ENCODE results near the gene C17orf75. TPM values are rescaled to one million over a fixed set of nuclear protein-coding genes. Genes with fewer than 3 reads are reported as not detected.
"Not testable (repeated sequence)": the region's sequence is repeated elsewhere in the genome, so short reads cannot be mapped to it uniquely, and the experiment has no call there.

C17orf75 gene, protein sequence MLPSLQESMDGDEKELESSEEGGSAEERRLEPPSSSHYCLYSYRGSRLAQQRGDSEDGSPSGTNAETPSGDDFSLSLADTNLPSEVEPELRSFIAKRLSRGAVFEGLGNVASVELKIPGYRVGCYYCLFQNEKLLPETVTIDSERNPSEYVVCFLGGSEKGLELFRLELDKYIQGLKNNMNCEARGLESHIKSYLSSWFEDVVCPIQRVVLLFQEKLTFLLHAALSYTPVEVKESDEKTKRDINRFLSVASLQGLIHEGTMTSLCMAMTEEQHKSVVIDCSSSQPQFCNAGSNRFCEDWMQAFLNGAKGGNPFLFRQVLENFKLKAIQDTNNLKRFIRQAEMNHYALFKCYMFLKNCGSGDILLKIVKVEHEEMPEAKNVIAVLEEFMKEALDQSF
- total RNA-seq = 15.6 and 21.0 TPM in 2 replicates

DNA sequence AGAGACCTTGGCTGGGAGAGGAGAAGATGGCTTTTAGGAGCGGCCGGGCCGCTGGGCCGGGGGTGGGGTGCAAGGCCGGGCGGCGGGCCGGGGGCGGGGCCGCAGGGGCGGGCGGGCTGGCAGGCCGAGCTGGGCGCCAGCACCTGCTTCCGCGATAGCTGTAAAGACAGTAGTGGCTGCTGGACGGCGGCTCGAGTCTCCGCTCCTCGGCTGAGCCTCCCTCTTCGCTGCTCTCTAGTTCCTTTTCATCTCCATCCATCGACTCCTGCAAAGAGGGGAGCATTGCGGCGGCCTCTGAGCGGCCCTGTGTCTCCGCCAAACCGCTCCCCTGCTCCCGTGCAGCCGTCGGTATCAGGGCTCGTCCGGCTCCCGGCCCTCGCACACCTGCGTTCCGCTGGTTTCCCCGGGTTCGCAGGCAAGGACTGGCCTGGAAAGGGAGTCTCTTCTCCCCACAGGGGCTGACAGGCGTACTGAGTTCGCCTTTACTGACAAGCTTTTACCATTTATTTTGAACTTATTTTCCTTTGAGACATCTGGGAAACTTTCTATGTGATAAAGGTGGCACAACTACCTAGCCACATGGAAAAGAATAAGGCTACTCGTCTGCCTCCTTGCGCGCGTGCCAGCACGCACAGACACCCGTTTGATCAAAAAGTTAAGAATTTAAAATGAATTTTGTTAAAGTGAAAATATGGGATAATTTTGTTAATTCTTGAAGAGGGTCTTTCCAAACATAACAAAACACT is at the start of gene C17orf75:
Gene C17orf75, minus strand, starts transcription at position 317 of the 746 bp plus-strand sequence. Its CDS starts 34 bp downstream, at position 283.
- peak; percentile 55 for DNase-seq (ENCODE audit: low read depth)

DNA sequence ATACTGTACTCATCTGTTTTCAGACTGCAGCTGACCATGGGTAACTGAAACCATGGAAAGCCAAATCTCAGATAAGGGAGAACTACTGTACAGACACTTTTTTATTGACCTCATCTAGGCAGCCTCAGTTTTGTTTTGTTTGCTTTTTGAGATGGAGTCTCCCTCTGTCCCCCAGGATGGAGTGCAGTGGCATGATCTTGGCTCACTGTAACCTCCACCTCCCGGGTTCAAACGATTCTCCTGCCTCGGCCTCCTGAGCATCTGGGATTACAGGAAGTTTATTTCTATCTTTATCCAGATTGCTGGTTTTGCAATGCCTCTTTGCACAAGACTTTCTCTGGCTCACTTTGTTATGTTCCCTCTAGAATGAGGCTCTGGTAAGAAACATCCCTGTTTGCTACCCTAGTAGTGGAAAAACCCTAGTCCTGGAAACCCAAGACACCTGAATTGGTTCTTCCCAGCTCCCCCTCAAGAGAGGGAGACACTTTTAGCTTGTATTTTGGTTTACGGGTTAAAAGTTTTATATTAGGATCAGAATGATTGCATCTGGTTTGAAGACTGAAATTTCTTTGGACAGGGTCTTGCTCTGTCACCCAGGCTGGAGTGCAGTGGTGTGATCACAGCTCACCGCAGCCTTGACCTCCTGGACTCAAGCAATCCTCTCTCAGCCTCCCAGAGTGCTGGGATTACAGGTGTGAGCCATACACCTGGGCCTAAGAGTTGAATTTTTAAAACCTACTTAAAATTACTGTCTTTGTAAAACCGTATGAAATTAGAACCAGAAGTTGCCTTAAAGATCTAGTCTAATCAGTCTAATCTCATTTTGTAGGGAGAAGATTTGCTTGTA is 46.9 kb upstream of the C17orf75 start:
- no peak for DNase-seq (ENCODE audit: low read depth)

DNA sequence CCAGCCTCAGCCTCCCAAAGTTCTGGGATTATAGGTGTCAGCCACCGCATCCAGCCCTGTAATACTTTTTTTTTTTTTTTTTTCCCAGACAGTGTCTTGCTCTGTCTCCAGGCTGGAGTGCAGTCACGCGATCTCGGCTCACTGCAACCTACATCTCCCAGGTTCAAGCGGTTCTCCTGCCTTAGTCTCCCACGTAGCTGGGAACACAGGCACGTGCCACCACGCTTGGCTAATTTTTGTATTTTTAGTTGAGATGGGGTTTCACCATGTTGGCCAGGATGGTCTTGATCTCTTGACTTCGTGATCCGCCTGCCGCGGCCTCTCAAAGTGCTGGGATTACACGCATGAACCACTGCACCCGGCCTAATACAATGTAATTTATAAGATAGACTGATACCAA is 46.2 kb upstream of the C17orf75 start:
- not testable (repeated sequence) for DNase-seq (ENCODE audit: low read depth)

DNA sequence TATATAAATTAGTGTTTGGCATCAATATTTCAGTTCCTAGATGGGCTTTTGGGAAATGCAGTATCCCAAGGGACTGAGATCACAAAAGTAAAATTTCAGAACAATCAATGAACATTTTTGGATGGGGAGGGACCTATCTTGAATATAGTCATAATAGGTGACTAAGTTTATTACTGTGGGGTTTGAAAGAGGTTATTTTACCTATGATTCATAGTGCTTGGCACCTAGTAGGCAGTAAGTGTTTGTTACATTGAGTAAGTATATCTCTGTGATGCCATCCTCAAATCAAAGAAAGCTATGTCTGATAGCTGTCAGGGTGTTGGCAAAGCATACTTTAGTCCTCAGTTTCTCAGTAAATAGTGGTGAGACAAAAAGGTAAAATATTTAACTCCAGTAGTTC is 44.9 kb upstream of the C17orf75 start:
- DNase-seq (ENCODE audit: low read depth) = peak; percentile 49

DNA sequence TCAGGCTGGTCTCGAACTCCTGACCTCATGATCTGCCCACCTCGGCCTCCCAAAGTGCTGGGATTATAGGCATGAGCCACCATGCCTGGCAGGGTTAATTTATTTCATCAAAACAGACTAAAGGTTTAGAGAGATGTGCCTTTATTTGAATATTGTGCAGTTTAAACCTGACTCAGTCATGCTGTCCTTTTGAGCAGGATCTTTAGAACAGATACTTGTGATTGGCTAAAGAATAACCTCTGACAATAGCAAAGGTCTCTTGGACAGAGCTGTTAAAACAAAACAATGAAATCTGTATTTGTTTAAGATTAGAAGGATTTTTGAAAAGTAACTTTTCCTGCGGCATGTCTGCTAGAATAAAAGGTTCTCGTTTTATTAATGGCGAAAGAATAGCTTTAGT is 44.0 kb upstream of the C17orf75 start:
- no peak for DNase-seq (ENCODE audit: low read depth)

DNA sequence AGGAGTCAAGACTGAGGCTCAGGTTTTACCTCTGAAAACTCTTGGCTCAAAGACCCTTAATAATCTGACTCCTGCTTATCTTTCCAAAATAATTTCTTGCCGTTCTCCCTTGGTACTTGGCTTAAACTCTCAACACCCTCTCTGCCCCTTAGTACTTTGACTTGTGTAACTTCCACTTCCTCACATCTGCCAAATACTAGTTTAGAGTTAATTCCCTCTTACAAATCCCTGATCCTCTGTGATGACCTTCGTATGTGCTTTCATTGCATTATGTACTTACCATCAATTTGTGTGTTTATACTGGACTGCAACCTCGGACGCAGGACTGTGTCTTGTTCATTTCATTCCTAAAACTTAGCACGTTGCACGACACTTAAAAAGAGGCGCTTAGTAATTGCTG is 43.1 kb upstream of the C17orf75 start:
- DNase-seq (ENCODE audit: low read depth) = no peak

DNA sequence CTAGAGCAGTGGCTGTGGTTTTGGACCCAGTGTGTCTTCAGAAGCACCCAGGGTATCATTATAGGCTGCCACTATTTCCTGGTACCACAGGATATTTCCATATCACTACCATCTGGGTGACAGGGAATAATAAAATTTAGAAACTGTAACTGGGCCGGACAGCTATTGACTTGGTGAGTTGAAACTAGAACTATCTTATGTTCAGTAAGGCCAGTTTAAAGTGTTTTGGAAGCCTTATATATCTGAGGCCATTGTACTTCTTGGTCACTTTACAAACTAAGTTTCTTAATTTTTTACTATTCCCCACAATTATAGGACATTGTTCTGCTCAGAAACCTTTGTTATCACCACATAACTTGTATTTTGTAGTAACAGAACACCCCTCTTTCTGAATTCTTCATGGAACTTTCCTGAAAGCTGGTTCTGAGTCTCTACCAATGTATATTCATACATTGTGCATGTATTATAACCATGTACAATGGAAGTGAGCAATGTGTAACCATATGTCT is 42.0 kb upstream of the C17orf75 start:
- no peak for DNase-seq (ENCODE audit: low read depth)

DNA sequence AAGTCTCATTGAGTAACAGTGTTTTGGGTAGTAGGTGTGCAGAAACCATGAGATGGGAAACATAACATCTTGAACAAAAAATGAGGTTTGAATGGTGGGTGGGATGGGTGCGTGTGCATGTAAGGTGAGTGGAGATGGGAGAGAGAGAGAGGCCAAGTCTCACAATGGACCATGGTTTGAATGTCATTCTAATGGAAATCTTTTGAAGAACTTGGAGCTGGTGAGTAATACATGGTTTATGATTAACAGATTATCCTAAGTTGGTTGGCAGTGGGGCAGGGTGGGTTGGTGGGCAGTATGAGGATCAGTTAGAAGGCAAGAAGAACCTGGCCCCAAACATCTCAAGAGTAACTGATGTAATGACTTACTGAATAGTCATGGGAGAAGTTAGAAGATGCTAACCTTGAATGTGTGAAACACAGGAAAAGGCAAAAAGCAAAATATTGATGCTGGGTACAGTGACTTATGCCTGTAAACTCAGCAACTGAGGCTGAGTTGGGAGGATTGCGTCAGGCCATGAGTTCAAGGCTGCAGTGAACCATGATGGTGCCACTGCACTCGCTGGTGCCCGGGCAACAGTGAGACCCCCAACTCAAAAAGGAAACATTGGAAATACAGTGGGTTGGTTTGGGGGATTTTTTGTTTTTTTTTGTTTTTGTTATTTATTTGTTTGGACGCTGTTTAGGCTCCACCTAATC is 40.7 kb upstream of the C17orf75 start:
- peak; percentile 62 for DNase-seq (ENCODE audit: low read depth)

DNA sequence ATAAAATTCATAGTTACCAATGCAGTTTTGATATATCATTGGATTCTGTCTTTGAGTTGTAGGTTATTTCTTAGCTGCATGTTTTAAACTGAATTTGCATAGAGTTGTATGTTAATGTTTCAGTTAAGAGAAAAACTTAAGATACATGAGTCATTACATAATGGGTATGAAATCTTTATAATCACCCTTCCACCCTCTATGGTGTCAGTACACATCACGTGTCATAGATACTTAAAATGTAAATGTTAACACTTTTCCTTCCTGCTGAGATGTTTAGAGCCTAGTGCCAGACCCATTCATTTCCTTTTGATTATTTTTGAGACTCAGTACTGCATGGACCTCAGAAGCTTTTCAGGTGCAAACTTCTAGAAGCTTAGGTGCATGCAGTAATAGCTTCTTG is 28.5 kb upstream of the C17orf75 start:
- no peak for DNase-seq (ENCODE audit: low read depth)

DNA sequence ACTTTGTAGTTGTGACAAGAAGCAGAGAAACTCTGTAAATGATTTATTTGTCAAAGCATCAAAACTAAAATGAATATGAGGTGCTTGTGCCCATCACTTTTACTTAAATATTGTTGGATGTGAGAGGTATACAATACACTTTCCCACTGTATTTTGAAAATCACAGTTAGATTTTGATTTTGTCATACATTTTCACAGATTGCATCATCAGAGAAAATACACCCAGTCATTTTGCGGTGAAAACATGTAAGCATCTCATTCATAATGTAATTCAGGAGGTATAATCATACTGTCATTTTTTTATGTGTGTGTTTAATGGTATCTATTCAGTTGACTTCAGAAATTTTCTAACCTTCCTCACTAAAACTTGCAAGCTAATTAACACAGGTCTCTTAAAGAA is 19.3 kb upstream of the C17orf75 start:
- no peak for DNase-seq (ENCODE audit: low read depth)

DNA sequence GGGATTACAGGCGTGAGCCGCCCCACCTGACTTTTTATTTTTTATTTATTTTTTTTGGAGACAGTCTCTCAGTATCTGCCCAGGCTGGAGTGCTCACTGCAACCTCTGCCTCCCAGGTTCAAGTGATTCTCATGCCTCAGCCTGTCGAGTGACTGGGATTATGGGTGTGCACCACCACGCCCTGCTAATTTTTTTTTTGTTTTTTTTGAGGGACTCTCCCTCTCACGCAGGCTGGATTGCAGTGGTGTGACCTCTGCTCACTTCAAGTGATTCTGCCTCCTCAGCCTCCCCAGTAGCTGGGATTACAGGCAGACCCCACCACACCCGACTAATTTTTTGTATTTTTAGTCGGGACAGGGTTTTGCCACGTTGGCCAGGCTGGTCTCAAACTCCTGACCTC is 15.6 kb upstream of the C17orf75 start:
- DNase-seq (ENCODE audit: low read depth) = no peak

DNA sequence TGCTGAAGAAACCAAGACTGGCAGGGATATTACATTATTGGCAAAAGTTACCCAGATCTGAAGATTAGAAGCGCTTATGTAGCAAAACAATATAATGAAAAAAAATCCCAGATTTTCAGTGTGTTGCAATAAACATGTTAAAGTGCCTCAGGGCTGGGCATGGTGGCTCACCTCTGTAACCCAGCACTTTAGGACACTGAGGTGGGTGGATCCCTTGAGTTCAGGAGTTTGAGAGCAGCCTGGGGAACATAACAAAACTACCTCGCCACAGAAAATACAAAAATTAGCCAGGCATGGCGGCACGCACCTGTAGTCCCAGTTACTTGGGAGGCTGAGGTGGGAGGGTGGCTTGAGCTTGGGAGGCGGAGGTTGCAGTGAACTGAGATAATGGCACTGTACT is 14.8 kb upstream of the C17orf75 start:
- no peak for DNase-seq (ENCODE audit: low read depth)

DNA sequence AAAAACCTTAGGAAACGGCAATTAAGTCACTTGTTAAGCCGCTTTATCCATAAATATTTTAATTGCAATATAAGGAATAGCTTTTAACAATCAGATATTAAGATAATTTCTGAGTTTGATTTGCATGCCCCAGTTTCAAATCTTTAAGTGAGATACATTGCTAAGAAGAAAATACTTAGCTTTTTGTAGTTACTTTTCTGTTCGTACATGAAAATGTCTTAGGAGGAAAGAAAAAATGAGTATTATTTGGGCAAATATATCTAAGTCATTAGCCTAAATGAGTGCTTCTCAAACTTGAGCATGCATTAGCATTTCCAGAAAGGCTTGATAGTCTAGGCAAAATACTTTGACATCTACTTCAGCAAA is 14.4 kb upstream of the C17orf75 start:
- no peak for DNase-seq (ENCODE audit: low read depth)

DNA sequence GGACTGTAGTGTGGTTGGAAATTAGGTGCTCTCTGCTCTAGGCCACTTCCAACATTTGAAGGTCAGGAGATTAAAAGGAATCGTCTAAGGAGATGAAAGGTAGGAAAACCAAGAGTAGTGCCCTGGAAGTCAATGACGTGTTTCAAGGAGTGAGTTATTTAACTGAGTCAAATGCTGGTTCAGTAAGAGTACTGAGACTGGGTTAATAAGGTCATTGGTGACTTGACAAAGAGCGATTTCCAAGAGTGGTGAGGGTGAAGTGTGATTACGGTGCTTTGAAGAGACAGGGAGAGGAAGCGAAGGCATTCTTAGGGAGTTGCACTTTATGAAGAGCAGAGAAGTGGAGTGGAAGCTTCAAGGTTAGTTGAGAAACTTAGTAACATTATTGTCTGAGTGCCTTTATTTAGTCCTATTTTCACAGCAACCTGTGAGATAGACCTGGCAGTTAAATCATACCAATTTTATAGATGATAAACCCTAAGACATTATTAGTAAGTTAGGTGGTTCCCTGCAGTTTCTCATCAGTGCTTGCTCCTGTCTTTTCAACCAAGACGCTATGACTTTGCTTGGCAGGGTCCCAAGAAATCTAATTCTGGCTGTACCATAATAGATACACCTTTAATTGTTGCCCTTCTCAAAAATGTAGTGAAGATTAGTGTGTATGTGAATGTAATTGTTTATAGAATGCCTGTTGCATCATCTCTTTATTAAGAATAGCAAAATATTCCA is 13.8 kb upstream of the C17orf75 start:
- DNase-seq (ENCODE audit: low read depth) = peak; percentile 50

DNA sequence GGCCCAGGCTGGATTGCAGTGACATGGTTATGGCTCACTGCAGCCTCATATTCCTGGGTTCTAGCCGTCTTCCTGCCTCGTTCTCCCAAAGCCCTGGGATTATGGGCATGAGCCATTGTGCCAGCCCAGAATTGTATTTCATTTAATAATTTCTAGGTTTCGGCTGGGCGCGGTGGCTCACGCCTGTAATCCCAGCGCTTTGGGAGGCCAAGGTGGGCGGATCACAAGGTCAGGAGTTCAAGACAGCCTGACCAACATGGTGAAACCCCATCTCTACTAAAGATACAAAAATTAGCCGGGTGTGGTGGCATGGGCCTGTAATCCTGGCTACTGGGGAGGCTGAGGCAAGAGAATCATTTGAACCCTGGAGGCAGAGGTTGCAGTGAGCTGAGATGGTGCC is 10.8 kb upstream of the C17orf75 start:
- DNase-seq (ENCODE audit: low read depth) = not testable (repeated sequence)

DNA sequence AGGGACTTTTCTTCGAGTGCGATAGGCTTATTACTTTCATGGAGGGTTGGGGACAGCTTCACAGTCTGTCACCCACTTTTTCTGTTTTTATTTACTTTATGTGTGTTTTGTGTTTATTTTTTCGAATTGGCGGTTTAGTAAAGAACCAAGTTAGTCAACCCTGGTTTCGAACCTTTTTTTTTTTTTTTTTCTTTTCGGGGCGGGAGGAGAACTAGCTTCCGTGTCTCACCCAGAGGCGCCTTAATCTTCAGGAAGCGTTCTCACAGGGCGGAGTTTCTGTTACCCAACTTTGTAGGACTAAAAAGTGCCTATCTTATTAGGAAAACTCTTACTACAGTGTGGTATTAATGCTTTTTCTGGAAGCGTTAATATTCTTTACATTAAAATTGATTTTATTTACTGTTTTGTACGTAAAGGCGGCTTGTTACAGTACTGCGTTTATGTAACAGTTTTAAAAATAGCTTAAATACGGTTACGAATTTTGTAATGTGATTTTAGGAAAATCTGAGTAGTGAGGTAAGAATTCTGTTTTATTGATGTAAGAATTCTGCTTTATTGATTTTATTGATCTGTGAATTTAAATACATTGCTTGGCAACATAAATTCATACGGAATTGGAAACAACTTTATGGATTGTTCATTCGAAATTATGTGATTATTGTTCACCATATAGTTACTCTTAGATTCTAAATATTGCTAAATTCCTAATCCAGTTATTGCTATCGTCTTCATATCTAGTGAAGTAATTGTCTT is 8.9 kb upstream of the C17orf75 start:
- peak; percentile 60 for DNase-seq (ENCODE audit: low read depth)

DNA sequence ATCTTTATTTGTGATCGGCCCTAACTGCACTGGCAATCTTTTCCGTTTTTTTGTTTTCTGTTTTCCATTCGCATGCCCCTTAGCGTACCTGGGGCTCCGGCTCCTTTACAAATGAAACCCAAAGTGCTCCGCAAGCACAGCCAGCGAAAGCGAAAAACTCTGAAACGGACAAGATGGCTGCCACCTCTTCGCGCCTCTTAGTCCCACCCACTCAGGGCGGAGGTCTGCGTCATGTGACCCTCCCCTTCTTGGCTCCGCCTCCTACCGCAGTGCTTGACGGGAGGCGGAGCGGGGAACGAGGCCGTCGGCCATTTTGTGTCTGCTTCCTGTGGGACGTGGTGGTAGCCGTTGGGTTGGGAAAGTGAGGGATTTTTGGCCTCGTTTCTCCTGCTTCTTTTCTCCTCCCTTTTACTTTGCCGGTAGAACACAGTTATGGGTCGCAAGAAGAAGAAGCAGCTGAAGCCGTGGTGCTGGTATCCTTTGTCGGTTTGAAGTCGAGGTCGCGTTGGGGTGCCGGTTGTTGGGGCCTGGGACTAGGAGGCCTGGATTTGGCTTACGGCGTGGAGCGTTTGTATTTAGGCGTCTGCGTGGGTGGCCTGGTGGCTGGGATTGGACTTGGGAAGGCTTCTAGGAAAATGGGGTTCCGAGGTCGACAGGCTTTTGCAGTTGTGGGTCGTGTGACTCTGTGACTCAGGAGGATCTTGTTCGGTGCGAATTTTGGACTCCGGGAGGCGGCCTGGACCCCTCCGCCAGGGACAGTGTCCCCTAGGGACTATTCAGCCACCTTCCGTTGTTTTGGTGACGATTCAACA is 8.1 kb upstream of the C17orf75 start, which contains the start of gene ZNF207:
Gene ZNF207, plus strand, starts transcription at position 304 of the 812 bp plus-strand sequence. Its CDS starts 129 bp downstream, at position 433.
- DNase-seq (ENCODE audit: low read depth) = peak; percentile 92

DNA sequence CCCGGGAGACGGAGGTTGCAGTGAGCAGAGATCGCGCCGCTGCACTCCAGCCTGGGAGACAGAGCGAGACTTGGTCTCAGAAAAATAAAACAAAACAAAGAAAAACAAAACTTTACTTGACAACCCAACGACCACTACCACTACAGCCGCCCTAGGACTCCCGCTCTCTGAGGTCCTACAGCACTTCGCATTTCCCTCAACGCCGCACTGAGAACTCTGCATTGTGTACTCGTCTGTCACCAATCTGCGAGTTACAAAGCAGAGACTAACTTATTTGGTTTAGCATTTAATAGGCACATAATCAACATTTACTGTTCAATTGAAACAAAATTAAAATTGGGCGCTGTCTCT is 7.5 kb upstream of the C17orf75 start:
- no peak for DNase-seq (ENCODE audit: low read depth)

DNA sequence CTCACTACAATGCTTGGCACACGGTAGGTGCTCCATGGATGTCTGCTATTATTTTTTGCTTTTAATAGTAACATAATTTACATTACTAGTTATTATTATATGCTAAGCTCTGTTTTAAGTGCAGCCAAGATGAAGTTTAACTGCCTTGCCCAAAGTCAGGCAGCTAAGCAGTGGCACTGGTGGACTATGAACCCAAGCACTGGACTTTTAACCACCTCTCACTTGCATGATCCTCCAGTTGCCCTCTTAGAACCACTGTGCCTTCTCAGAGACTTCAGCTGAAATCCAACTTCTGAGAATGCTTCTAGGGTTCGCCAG is 6.5 kb upstream of the C17orf75 start:
- DNase-seq (ENCODE audit: low read depth) = no peak

Data from renal cortical epithelial cell (primary cell).